ENCODE data around the gene PET100. TPM values are rescaled to one million over a fixed set of nuclear protein-coding genes. Genes with fewer than 3 reads are reported as not detected.

The PET100 gene
- total and polyA plus RNA-seq, 10 of the 15 experiments (the other 5 are each of a cell fraction or from before 2014, with no cell fraction given) = 47.0 to 462 (median 126) TPM

DNA sequence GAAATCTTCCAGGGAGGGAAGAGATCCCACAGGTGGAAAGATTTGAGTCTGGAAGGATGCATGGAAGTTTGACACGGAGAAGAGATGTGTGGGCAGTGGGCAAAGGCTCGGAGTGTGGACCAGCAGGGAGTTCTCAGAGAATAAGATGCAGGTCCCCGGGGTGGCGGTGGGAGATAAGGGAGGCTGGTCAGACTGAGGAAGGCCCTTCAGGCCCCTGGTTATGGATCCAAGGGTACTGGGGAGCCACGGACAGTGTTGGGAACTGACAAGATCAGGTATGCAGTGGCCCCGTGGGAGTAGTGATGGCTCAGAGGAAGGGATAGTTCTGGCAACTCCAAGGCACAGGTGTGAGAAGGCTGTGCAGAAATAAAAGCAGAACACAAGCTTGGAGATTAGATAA is 31.4 kb upstream of the PET100 start:
- RAD21 ChIA-PET (ENCODE audit: unreplicated experiment) = interaction anchor here (1.0 to 2.1 kb wide), 2 partner anchors 30 to 244 kb away, joined by 3 to 16 read pairs; no protein-coding TSS in a partner anchor
- ATAC-seq (no peak), FAIRE-seq (no peak), DNase-seq (ENCODE audit: low read depth, low spot score) (no peak)
- H3K4me3 ChIP-seq = no peak overlapping the region
- intact Hi-C loops (cut with micrococcal nuclease; ENCODE audit: unreplicated experiment) = no loop called here
- SMC1A ChIA-PET (ENCODE audit: uncharacterized antibody, unreplicated experiment) = interaction anchor here (2.5 kb wide), 1 partner anchor 30 kb away, joined by 7 read pairs; no protein-coding TSS in a partner anchor
- no peak overlapping the region for H2AFZ ChIP-seq (ENCODE audit: control insufficient read depth, low read depth, low read length)
- TF ChIP-seq, protein P1, sequence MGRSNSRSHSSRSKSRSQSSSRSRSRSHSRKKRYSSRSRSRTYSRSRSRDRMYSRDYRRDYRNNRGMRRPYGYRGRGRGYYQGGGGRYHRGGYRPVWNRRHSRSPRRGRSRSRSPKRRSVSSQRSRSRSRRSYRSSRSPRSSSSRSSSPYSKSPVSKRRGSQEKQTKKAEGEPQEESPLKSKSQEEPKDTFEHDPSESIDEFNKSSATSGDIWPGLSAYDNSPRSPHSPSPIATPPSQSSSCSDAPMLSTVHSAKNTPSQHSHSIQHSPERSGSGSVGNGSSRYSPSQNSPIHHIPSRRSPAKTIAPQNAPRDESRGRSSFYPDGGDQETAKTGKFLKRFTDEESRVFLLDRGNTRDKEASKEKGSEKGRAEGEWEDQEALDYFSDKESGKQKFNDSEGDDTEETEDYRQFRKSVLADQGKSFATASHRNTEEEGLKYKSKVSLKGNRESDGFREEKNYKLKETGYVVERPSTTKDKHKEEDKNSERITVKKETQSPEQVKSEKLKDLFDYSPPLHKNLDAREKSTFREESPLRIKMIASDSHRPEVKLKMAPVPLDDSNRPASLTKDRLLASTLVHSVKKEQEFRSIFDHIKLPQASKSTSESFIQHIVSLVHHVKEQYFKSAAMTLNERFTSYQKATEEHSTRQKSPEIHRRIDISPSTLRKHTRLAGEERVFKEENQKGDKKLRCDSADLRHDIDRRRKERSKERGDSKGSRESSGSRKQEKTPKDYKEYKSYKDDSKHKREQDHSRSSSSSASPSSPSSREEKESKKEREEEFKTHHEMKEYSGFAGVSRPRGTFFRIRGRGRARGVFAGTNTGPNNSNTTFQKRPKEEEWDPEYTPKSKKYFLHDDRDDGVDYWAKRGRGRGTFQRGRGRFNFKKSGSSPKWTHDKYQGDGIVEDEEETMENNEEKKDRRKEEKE (IDR thresholded peaks at IDR 0.05) = no peak
- no peak for TF ChIP-seq POLR2A (IDR thresholded peaks at IDR 0.05; ENCODE audit: low read depth, low read length)
- TF ChIP-seq, protein P2, sequence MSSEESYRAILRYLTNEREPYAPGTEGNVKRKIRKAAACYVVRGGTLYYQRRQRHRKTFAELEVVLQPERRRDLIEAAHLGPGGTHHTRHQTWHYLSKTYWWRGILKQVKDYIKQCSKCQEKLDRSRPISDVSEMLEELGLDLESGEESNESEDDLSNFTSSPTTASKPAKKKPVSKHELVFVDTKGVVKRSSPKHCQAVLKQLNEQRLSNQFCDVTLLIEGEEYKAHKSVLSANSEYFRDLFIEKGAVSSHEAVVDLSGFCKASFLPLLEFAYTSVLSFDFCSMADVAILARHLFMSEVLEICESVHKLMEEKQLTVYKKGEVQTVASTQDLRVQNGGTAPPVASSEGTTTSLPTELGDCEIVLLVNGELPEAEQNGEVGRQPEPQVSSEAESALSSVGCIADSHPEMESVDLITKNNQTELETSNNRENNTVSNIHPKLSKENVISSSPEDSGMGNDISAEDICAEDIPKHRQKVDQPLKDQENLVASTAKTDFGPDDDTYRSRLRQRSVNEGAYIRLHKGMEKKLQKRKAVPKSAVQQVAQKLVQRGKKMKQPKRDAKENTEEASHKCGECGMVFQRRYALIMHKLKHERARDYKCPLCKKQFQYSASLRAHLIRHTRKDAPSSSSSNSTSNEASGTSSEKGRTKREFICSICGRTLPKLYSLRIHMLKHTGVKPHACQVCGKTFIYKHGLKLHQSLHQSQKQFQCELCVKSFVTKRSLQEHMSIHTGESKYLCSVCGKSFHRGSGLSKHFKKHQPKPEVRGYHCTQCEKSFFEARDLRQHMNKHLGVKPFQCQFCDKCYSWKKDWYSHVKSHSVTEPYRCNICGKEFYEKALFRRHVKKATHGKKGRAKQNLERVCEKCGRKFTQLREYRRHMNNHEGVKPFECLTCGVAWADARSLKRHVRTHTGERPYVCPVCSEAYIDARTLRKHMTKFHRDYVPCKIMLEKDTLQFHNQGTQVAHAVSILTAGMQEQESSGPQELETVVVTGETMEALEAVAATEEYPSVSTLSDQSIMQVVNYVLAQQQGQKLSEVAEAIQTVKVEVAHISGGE (CRISPR knock-in tag; IDR thresholded peaks at IDR 0.05) = no peak
- TF ChIP-seq, protein P3, sequence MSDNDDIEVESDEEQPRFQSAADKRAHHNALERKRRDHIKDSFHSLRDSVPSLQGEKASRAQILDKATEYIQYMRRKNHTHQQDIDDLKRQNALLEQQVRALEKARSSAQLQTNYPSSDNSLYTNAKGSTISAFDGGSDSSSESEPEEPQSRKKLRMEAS (IDR thresholded peaks at IDR 0.05; ENCODE audit: low read depth, low read length) = no peak
- no peak for TF ChIP-seq CREM (IDR thresholded peaks at IDR 0.05; ENCODE audit: low read depth)
- TF ChIP-seq JUND (IDR thresholded peaks at IDR 0.05; ENCODE audit: low read depth, low read length) = no peak
- TF ChIP-seq, protein P4, sequence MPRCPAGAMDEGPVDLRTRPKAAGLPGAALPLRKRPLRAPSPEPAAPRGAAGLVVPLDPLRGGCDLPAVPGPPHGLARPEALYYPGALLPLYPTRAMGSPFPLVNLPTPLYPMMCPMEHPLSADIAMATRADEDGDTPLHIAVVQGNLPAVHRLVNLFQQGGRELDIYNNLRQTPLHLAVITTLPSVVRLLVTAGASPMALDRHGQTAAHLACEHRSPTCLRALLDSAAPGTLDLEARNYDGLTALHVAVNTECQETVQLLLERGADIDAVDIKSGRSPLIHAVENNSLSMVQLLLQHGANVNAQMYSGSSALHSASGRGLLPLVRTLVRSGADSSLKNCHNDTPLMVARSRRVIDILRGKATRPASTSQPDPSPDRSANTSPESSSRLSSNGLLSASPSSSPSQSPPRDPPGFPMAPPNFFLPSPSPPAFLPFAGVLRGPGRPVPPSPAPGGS (IDR thresholded peaks at IDR 0.05; ENCODE audit: borderline replicate concordance, insufficient read depth, low read depth, low read length, poor library complexity, severe bottlenecking) = no peak
- TF ChIP-seq SMAD5 (IDR thresholded peaks at IDR 0.05; ENCODE audit: low read depth) = no peak
- TF ChIP-seq KDM1A (IDR thresholded peaks at IDR 0.05; ENCODE audit: borderline replicate concordance) = no peak
- no peak for TF ChIP-seq DPF2 (IDR thresholded peaks at IDR 0.05)
- TF ChIP-seq EP300 (IDR thresholded peaks at IDR 0.05; ENCODE audit: borderline replicate concordance in 1 of 2, control insufficient read depth in 1 of 2, low read depth in 2 of 2, low read length in 2 of 2) = no peak
- no peak for TF ChIP-seq BCL11A (IDR thresholded peaks at IDR 0.05; ENCODE audit: low read depth, low read length)
- TF ChIP-seq IKZF2 (IDR thresholded peaks at IDR 0.05) = no peak
- no TSS peak for BruUV-seq (replicated peaks)
- H3K4me2 ChIP-seq (ENCODE audit: control insufficient read depth, insufficient read depth) = no peak overlapping the region
- CTCF ChIA-PET = interaction anchor here (1.0 to 4.7 kb wide), 5 partner anchors 22 to 244 kb away, joined by 3 to 30 read pairs (median 5); no protein-coding TSS in a partner anchor
- H3K4me1 ChIP-seq (ENCODE audit: control insufficient read depth, insufficient read depth, low read length) = no peaks in the 10 kb centered on the region; the same call in 1 of the 2 replicates
- POLR2A ChIA-PET = interaction anchor here (0.8 to 1.7 kb wide), 2 partner anchors 9 to 30 kb away, joined by 3 to 6 read pairs; no protein-coding TSS in a partner anchor
- no peaks in the 10 kb centered on the region for H3K79me2 ChIP-seq (ENCODE audit: control insufficient read depth, insufficient read depth, low read length)
- peaks cover 0 to 2% of the 10 kb centered on the region in 2 experiments; a peak in 1 of 4 replicates for H3K27me3 ChIP-seq (replicated peaks in 1 of 2; ENCODE audit: control insufficient read depth in 2 of 2, insufficient read depth in 2 of 2, low read length in 1 of 2)
- WGBS (ENCODE audit: insufficient coverage, insufficient replicate concordance, low lambda C conversion rate, missing lambda C conversion rate) = 76% methylated on average over 6 of the region's 6 CpGs
- no peak overlapping the region for H3K27ac ChIP-seq (ENCODE audit: control insufficient read depth, insufficient read depth)
- no peaks in the 10 kb centered on the region for H4K20me1 ChIP-seq (ENCODE audit: control insufficient read depth, insufficient read depth)
- no peaks in the 10 kb centered on the region for H3K36me3 ChIP-seq (ENCODE audit: control insufficient read depth in 2 of 2, insufficient read depth in 2 of 2, low read length in 1 of 2)
- H3K9ac ChIP-seq (ENCODE audit: control insufficient read depth, insufficient read depth, low read length) = no peak overlapping the region
- in situ Hi-C loops (cut with MboI) = no loop called here
- H3K9me3 ChIP-seq (replicated peaks; ENCODE audit: control insufficient read depth, insufficient read depth, low read length) = no peaks in the 10 kb centered on the region

All from GM12878 (cell line).